Urothelium cell line (cell line): ENCODE measurements around the gene TAF3.

Source experiments
- DNase-seq: peaks from one replicate; pipeline ENCODE4 v3.0.0; 2011; ENCODE audit warnings: low spot score, mixed read lengths
- FAIRE-seq: peaks from 2 replicates; lab custom pipeline; 2011; peaks lifted over from hg19 to GRCh38; lab: Jason Lieb, UNC

Gene TAF3

GRCh38 chr10:8054244-8054493 lies 235.9 kb downstream of the TAF3 start:
- FAIRE-seq (no peak), DNase-seq (no peak)

- no peak for FAIRE-seq
Observed at GRCh38 chr10:8054494-8055407, 236.4 kb downstream of the TAF3 start, which contains the start of gene GATA3. GATA3 (plus strand) TSS chr10:8054688; CDS start chr10:8055656, 968 bp downstream.

DNA sequence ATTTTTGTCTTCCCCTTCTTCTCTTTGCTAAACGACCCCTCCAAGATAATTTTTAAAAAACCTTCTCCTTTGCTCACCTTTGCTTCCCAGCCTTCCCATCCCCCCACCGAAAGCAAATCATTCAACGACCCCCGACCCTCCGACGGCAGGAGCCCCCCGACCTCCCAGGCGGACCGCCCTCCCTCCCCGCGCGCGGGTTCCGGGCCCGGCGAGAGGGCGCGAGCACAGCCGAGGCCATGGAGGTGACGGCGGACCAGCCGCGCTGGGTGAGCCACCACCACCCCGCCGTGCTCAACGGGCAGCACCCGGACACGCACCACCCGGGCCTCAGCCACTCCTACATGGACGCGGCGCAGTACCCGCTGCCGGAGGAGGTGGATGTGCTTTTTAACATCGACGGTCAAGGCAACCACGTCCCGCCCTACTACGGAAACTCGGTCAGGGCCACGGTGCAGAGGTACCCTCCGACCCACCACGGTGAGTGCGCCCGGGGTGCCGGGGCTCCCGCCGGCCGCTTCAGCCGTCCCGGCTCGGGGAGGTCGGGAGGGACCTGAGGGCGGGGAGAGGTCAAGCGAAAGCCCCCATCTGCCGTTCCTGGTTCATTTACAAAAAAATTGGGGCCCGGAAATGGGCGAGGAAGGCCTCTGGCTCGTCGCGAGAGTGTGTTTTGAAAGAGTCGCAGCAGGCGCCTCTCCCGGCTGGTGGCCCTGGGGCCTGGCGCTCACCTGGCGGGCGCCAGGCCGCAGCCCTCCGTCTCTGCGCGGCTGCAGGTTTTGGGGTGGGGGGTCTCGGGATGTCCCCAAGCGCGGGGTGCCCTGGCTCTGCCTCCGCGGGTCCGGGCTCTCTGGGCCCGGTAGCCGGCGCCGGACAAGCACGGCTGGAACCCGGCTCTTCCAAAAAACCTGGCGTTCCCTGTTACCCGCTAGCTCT lies 237.4 kb downstream of the TAF3 start:
- FAIRE-seq (no peak), DNase-seq (no peak)

More at GRCh38 chr10:8054494-8055407, 236.4 kb downstream of the TAF3 start, which contains the start of gene GATA3:
- DNase-seq: no peak

- DNase-seq (no peak), FAIRE-seq (no peak)
Observed at GRCh38 chr10:8056378-8056777, 238.1 kb downstream of the TAF3 start.

- FAIRE-seq (no peak), DNase-seq (no peak)
Observed at GRCh38 chr10:8056871-8057331, 238.6 kb downstream of the TAF3 start.

DNA sequence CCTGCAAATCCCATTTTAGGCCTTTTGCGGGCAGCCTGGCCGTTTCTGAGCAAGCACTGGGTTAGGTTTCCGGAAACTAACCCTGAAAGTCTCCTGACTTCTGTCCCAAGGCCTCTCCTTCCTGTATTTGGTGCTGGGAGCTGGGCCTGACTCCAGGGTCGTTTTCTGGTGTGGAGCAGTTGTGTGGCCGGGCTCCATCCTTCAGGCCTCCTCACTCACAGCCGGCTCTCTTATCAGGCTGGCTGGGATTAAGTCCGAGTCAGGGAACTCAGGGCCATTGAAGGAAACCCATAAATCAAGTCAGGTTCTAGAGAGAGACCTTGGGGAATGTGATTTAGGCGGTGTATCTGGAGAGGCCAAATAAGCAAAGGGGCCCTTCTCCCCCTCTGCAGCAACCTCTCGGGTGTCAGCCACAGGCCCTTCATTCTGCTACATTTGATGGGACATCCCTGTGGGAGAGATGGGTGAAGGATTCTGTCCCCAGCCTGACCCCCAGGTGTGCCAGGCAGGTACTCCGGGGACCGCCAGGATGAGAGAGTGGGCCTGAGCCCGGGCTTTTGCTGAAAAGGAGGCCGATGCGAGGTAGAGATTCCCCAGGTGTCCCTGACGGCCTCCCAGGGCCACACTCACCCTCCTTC lies 239.4 kb downstream of the TAF3 start:
- FAIRE-seq (no peak), DNase-seq (no peak)

DNA sequence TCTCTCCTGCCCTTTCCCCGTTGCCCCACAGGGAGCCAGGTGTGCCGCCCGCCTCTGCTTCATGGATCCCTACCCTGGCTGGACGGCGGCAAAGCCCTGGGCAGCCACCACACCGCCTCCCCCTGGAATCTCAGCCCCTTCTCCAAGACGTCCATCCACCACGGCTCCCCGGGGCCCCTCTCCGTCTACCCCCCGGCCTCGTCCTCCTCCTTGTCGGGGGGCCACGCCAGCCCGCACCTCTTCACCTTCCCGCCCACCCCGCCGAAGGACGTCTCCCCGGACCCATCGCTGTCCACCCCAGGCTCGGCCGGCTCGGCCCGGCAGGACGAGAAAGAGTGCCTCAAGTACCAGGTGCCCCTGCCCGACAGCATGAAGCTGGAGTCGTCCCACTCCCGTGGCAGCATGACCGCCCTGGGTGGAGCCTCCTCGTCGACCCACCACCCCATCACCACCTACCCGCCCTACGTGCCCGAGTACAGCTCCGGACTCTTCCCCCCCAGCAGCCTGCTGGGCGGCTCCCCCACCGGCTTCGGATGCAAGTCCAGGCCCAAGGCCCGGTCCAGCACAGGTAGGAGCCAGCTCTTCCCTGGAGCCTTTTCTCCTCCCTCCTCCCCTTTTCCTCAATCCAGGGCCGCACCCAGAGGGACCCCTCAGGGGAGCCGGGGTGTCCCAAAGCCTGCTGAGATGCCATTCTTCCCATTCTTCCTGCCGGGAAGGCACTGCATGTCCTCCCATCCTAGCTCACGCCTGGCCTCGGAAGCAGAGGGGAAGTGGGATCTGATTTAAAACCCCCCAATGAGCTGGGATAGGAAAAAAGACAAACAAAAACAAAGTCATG lies 240.2 kb downstream of the TAF3 start:
- DNase-seq: no peak
- FAIRE-seq: no peak

DNA sequence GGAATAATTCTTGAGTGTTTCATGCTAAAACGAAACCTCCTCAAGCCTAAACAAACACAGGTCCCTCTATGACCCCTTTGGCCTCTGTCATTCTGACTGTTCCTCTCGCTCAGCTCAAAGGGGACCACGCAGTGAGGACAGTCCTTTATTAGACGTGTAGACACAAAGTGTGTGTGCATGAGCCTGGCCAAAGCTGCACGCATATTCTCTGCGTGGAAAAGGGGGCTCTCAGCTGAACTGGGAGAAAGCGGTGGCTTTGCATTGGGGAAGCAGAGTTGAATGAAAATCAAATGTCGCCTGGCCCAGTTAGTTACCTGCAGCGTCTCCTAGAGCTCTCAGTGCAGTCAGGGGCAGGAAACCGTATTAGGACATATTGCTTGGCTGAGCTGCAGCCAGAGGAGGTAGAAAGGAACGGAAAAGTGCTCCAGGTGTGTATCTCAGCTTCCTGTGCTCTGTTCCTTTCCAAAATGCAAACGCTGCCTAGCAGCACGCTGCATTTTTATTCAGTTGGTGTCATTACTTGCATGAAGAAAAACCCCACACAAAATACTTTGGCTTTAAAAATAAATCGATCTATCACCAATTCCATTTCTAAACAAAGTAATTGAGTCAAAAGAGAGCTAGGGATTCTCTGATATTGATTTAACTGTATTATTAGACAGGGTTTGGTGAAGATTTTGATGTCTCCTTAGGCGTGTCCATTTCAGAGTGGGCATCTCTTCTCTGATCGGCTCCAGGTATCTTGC lies 241.1 kb downstream of the TAF3 start:
- no peak for DNase-seq
- no peak for FAIRE-seq

DNA sequence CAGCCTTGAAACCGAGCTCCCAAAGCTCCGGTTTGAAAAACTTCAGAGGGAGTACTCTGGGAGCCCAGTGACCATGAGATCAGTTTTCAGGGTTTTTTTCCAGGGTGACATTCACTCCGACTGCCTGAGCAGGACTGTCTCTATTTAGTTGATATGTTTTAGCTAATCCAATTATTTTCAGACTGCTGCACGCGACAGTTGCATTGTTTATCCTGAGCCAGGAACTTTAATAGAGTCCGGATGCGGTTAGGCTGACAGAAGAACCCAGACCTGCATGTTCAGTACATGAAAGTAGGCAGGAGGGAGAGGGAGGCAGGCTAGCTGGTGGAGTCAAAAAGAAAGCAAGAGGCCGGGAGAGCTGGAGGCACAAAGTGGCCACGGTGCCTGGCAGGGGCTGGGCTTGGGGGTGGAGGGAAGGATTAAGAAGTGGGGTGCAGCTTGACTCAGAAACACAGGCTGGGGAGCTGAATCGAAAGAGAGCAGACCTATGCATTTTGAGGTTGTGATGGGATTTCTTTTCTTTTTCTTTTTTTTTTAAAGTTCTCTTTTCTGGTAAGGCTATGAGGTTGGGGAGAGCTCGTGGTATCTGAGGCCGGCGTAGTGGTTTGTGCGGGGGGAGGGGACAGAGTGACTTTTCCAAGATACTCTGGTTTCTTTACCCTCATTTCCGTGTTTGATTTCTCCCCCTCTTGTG lies 241.9 kb downstream of the TAF3 start:
- no peak for DNase-seq
- FAIRE-seq: no peak

- no peak for DNase-seq
- FAIRE-seq: no peak
Observed at GRCh38 chr10:8060704-8061121, 242.4 kb downstream of the TAF3 start.

GRCh38 chr10:8061274-8062211 lies 243.2 kb downstream of the TAF3 start:
- DNase-seq (no peak), FAIRE-seq (no peak)

GRCh38 chr10:8063128-8063908 lies 245.0 kb downstream of the TAF3 start:
- FAIRE-seq (no peak), DNase-seq (no peak)

DNA sequence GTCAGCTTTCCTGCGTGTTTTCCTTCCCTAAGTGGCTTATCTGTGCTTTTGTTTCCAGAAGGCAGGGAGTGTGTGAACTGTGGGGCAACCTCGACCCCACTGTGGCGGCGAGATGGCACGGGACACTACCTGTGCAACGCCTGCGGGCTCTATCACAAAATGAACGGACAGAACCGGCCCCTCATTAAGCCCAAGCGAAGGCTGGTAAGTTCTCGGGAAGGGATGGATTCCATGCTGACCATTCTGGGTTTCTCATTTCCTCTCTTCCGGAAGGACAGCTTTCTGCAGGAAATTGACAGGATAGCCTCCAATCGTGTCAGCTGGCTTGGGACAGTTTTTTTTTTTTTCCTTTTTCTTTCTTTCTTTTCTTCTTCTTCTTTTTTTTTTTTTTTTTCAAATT lies 245.6 kb downstream of the TAF3 start:
- no peak for FAIRE-seq
- no peak for DNase-seq

GRCh38 chr10:8064436-8064835 lies 246.1 kb downstream of the TAF3 start:
- DNase-seq (no peak), FAIRE-seq (no peak)

DNA sequence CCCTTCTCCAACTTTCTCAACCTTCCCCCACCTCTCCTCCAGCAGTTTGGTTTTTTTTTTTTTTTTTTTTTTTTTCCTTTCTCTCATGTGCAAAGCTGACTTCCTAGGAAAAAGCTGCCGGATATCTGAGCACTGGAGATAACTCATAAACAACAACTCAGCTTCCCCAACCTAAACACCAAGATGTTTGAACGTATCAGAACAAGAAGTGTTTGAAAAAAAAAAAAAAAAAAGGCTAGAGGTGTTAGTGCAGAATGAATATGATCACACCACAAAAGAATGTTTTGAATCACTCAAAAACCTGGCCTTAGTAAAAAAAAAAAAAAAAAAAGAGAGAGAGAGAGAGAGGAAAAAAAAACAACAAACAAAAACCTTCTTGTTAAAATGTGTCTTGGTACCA lies 247.3 kb downstream of the TAF3 start:
- DNase-seq: peak; percentile 58
- FAIRE-seq: no peak

GRCh38 chr10:8066124-8066523 lies 247.8 kb downstream of the TAF3 start:
- FAIRE-seq (no peak), DNase-seq (no peak)
